ENCODE measurements around the gene ARHGAP15. TPM values are rescaled to one million over a fixed set of nuclear protein-coding genes. Genes with fewer than 3 reads are reported as not detected.

ARHGAP15 gene
- total RNA-seq, 1 experiment from 2014 or later = not detected

DNA sequence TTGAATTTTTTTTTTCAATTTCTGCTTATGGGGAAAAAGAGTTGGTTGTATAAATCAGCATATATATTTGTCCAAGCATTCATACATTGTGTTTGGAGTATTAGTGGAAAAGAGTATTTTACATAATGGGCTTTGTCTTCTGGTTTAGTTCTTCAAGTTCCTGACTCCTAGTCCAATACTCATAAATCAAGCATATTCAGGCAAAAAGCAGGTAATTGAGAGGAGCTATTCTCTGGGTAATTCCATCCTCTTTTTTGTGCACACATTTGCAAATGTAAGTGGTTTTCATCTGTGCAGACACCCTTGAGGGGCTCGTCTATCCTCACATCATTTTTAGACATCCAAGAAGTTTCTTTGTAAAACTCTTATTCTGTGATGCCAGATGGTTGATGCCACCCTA, 337.2 kb downstream of the ARHGAP15 start:
- Histone ChIP-seq H3K36me3 (ENCODE audit: low read depth) (no peaks in the 10 kb centered on the region), H3K9me3 (ENCODE audit: insufficient read depth, low read depth) (no peaks in the 10 kb centered on the region; the same call in 1 of the 2 replicates), H3K4me2 (no peak overlapping the region), H3F3A (ENCODE audit: insufficient read depth, low read depth) (no peaks in the 10 kb centered on the region), H3K79me2 (ENCODE audit: low read depth) (no peaks in the 10 kb centered on the region), H3K4me3 (no peak overlapping the region), H3K27ac (no peak overlapping the region), H2AFZ (no peak overlapping the region), H3K9me2 (ENCODE audit: insufficient read depth) (no peaks in the 10 kb centered on the region; the same call in 1 of the 2 replicates), H4K20me1 (ENCODE audit: insufficient read depth) (no peaks in the 10 kb centered on the region), H3K4me1 (replicated peaks; ENCODE audit: insufficient read depth) (no peaks in the 10 kb centered on the region), H3K27me3 (ENCODE audit: insufficient read depth, low read depth) (no peaks in the 10 kb centered on the region)
- CTCF ChIA-PET = no interaction called here
- POLR2A ChIA-PET (ENCODE audit: unreplicated experiment) = no interaction called here
- TF ChIP-seq, protein P1, sequence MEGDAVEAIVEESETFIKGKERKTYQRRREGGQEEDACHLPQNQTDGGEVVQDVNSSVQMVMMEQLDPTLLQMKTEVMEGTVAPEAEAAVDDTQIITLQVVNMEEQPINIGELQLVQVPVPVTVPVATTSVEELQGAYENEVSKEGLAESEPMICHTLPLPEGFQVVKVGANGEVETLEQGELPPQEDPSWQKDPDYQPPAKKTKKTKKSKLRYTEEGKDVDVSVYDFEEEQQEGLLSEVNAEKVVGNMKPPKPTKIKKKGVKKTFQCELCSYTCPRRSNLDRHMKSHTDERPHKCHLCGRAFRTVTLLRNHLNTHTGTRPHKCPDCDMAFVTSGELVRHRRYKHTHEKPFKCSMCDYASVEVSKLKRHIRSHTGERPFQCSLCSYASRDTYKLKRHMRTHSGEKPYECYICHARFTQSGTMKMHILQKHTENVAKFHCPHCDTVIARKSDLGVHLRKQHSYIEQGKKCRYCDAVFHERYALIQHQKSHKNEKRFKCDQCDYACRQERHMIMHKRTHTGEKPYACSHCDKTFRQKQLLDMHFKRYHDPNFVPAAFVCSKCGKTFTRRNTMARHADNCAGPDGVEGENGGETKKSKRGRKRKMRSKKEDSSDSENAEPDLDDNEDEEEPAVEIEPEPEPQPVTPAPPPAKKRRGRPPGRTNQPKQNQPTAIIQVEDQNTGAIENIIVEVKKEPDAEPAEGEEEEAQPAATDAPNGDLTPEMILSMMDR (conservative IDR thresholded peaks at IDR 0.05) = no peak
- no peak for TF ChIP-seq EZH2 (IDR thresholded peaks at IDR 0.05; ENCODE audit: low read depth)
- BruUV-seq (replicated peaks) = no TSS peak
- intact Hi-C loops (cut with micrococcal nuclease; ENCODE audit: unreplicated experiment) = no loop called here
- no peak for DNase-seq

DNA sequence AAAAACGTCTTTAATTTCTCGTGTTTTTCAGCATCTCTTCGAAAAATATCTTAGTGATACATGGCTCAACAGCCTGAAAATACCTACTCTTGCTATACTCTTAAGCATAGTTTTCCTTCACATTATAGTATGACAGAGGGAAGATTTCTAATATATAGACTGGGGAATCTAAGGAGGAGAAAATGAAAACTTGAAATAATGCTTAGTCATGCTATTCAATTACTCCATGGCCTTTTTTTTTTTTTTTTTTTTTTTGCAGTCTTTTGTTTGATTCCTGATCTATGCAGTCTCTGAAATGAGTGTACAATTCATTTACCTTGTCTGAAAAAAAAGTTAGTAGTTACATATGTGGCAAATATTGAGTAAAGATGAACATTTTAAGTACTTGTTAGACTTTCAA, 337.8 kb downstream of the ARHGAP15 start:
- Histone ChIP-seq H4K20me1 (ENCODE audit: insufficient read depth) (no peaks in the 10 kb centered on the region), H3K27me3 (ENCODE audit: insufficient read depth, low read depth) (no peaks in the 10 kb centered on the region), H3K27ac (no peak overlapping the region), H2AFZ (no peak overlapping the region), H3K79me2 (ENCODE audit: low read depth) (no peaks in the 10 kb centered on the region), H3K4me1 (replicated peaks; ENCODE audit: insufficient read depth) (no peaks in the 10 kb centered on the region), H3K4me3 (no peak overlapping the region), H3K9me2 (ENCODE audit: insufficient read depth) (no peaks in the 10 kb centered on the region; the same call in 1 of the 2 replicates), H3F3A (ENCODE audit: insufficient read depth, low read depth) (no peaks in the 10 kb centered on the region), H3K36me3 (ENCODE audit: low read depth) (no peaks in the 10 kb centered on the region), H3K4me2 (no peak overlapping the region), H3K9me3 (ENCODE audit: insufficient read depth, low read depth) (no peaks in the 10 kb centered on the region; the same call in 1 of the 2 replicates)
- DNase-seq = no peak
- ChIA-PET CTCF (no interaction called here), POLR2A (ENCODE audit: unreplicated experiment) (no interaction called here)
- BruUV-seq (replicated peaks) = no TSS peak
- TF ChIP-seq EZH2 (IDR thresholded peaks at IDR 0.05; ENCODE audit: low read depth) = no peak
- TF ChIP-seq, protein P1 (conservative IDR thresholded peaks at IDR 0.05) = no peak
- intact Hi-C loops (cut with micrococcal nuclease; ENCODE audit: unreplicated experiment) = no loop called here

DNA sequence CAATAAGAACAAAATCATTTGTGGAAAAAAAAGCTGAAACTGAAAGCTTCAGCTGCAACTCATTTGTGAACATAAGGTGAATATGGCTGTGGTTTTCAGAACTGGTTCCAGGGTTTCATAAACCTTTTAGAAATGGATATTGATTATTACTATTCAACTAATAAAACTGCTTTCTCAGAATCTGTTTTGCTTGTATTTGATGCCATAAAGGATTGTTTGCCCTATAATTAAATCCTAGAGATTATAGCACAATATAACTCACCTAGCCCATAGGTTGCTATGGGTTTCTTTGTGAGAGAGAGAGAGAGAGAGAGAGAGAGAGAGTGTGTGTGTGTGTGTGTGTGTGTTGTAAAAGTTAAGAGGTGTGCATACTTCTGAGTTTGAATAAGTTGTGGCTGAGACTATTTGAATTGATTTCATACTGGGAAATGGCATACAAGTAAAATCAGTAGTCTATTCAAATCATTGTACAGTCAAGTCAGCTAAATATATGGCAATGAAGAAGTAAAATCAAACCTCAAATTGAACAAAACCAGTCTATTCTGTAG, 339.2 kb downstream of the ARHGAP15 start:
- no TSS peak for BruUV-seq (replicated peaks)
- H3K27ac ChIP-seq = no peak overlapping the region

More for the DNA sequence above, 339.2 kb downstream of the ARHGAP15 start:
- no peak overlapping the region; the same call in 1 of the 2 replicates for H2AFZ ChIP-seq
- H3K36me3 ChIP-seq (ENCODE audit: low read depth) = no peaks in the 10 kb centered on the region
- peaks cover 5% of the 10 kb centered on the region; the same call in 1 of the 2 replicates for H3K9me3 ChIP-seq (ENCODE audit: insufficient read depth, low read depth)
- no peaks in the 10 kb centered on the region for H4K20me1 ChIP-seq (ENCODE audit: insufficient read depth)
- DNase-seq = no peak
- no peaks in the 10 kb centered on the region for H3K27me3 ChIP-seq (ENCODE audit: insufficient read depth, low read depth)
- H3F3A ChIP-seq (ENCODE audit: insufficient read depth, low read depth) = no peaks in the 10 kb centered on the region
- H3K4me1 ChIP-seq (replicated peaks; ENCODE audit: insufficient read depth) = peaks cover 3% of the 10 kb centered on the region
- ChIA-PET CTCF (no interaction called here), POLR2A (ENCODE audit: unreplicated experiment) (no interaction called here)
- intact Hi-C loops (cut with micrococcal nuclease; ENCODE audit: unreplicated experiment) = no loop called here
- H3K79me2 ChIP-seq (ENCODE audit: low read depth) = no peaks in the 10 kb centered on the region
- TF ChIP-seq EZH2 (IDR thresholded peaks at IDR 0.05; ENCODE audit: low read depth) = no peak
- TF ChIP-seq, protein P1 (conservative IDR thresholded peaks at IDR 0.05) = no peak
- H3K4me2 ChIP-seq = no peak overlapping the region
- no peaks in the 10 kb centered on the region; the same call in 1 of the 2 replicates for H3K9me2 ChIP-seq (ENCODE audit: insufficient read depth)
- H3K4me3 ChIP-seq = no peak overlapping the region
